WTC11 (cell line): ENCODE results near the gene TPK1. TPM values are rescaled to one million over a fixed set of nuclear protein-coding genes. Genes with fewer than 3 reads are reported as not detected.

Experiments used
- ATAC-seq: fragments of 200-7000 bp; cut with Tn5 transposase; 2 replicates; pipeline ENCODE4 v1.10.0; 2021; ENCODE audit warnings: mild to moderate bottlenecking, moderate library complexity
- CTCF ChIA-PET: fragments of 300-600 bp; sonication (Branson Sonifier 250); formaldehyde crosslinking; loops from one replicate; lab custom pipeline; 2021; ENCODE audit warnings: antibody characterized with exemption; lab: Charles Lee
- POLR2A ChIA-PET: fragments of 350-600 bp; sonication (Branson Sonifier 250); formaldehyde crosslinking; loops from one replicate; lab custom pipeline; 2021; ENCODE audit warnings: antibody characterized with exemption; lab: Charles Lee
- DNase-seq: peaks from one replicate; pipeline ENCODE4 v3.0.0; 2021; ENCODE audit warnings: low spot score
- H3K27ac Mint-ChIP-seq: 2 replicates; pipeline ENCODE4 v1.8.0; 2021; ENCODE audit warnings: mixed read lengths
- H3K27me3 Mint-ChIP-seq: 2 replicates; pipeline ENCODE4 v1.8.0; 2021; ENCODE audit warnings: low read depth, mild to moderate bottlenecking, moderate library complexity, mixed read lengths
- H3K36me3 Mint-ChIP-seq: 2 replicates; pipeline ENCODE4 v1.8.0; 2021; ENCODE audit warnings: mixed read lengths
- H3K4me1 Mint-ChIP-seq: 2 replicates; pipeline ENCODE4 v1.8.0; 2022; ENCODE audit warnings: mixed read lengths
- H3K4me3 Mint-ChIP-seq: 2 replicates; pipeline ENCODE4 v1.8.0; 2021; ENCODE audit warnings: mild to moderate bottlenecking, moderate library complexity, mixed read lengths
- H3K9me3 Mint-ChIP-seq: 2 replicates; pipeline ENCODE4 v1.8.0; 2021; ENCODE audit warnings: mixed read lengths
- ATF1 ChIP-seq: sonication (generic); formaldehyde crosslinking; IDR thresholded peaks from 2 replicates; pipeline ENCODE4 v1.8.1; 2023; ENCODE audit warnings: mild to moderate bottlenecking, moderate library complexity, missing genetic modification reagents
- CDX4 ChIP-seq: fragments of 250-450 bp; sonication (Bioruptor Pico); IDR thresholded peaks from 2 replicates; pipeline ENCODE4 v1.9.0; 2021; ENCODE audit warnings: moderate library complexity, mild to moderate bottlenecking, inconsistent platforms, borderline replicate concordance
- E2F5 ChIP-seq: sonication (generic); formaldehyde crosslinking; IDR thresholded peaks from 2 replicates; pipeline ENCODE4 v1.8.1; 2022; ENCODE audit warnings: mild to moderate bottlenecking, moderate library complexity, missing genetic modification reagents
- HMGXB4 ChIP-seq: sonication (generic); formaldehyde crosslinking; IDR thresholded peaks from 2 replicates; pipeline ENCODE4 v1.8.1; 2023; ENCODE audit warnings: mild to moderate bottlenecking, moderate library complexity, missing genetic modification reagents
- IRF1 ChIP-seq: sonication (generic); formaldehyde crosslinking; IDR thresholded peaks from 2 replicates; pipeline ENCODE4 v1.8.0; 2023; ENCODE audit warnings: missing genetic modification reagents
- IRF2 ChIP-seq: sonication (generic); formaldehyde crosslinking; IDR thresholded peaks from 2 replicates; pipeline ENCODE4 v1.8.0; 2022; ENCODE audit warnings: low read depth, missing genetic modification reagents, borderline replicate concordance
- MAX ChIP-seq: sonication (generic); formaldehyde crosslinking; IDR thresholded peaks from 2 replicates; pipeline ENCODE4 v1.8.0; 2022; ENCODE audit warnings: mild to moderate bottlenecking, missing genetic modification reagents
- NFYB ChIP-seq: sonication (generic); formaldehyde crosslinking; conservative IDR thresholded peaks from 2 replicates; pipeline ENCODE4 v1.8.0; 2022; ENCODE audit warnings: low read depth, missing genetic modification reagents
- PRDM15 ChIP-seq: sonication (generic); formaldehyde crosslinking; IDR thresholded peaks from 2 replicates; pipeline ENCODE4 v1.8.0; 2022; ENCODE audit warnings: missing genetic modification reagents
- SP1 ChIP-seq: sonication (generic); formaldehyde crosslinking; conservative IDR thresholded peaks from 2 replicates; pipeline ENCODE4 v1.8.1; 2022; ENCODE audit warnings: missing genetic modification reagents
- STAT6 ChIP-seq: sonication (generic); formaldehyde crosslinking; conservative IDR thresholded peaks from 2 replicates; pipeline ENCODE4 v1.8.1; 2023; ENCODE audit warnings: mild to moderate bottlenecking, low read depth, missing genetic modification reagents, moderate library complexity
- TEAD4 ChIP-seq: sonication (generic); formaldehyde crosslinking; IDR thresholded peaks from 2 replicates; pipeline ENCODE4 v1.8.0; 2022; ENCODE audit warnings: mild to moderate bottlenecking, missing genetic modification reagents
- USF2 ChIP-seq: sonication (generic); formaldehyde crosslinking; IDR thresholded peaks from 2 replicates; pipeline ENCODE4 v1.8.1; 2023; ENCODE audit warnings: mild to moderate bottlenecking, missing genetic modification reagents, moderate library complexity
- ZBTB21 ChIP-seq: sonication (generic); formaldehyde crosslinking; IDR thresholded peaks from 2 replicates; pipeline ENCODE4 v1.8.1; 2023; ENCODE audit warnings: mild to moderate bottlenecking, missing genetic modification reagents, borderline replicate concordance
- ZMAT4 ChIP-seq: fragments of 250-450 bp; sonication (Bioruptor Pico); IDR thresholded peaks from 2 replicates; pipeline ENCODE4 v1.9.0; 2021; ENCODE audit warnings: mild to moderate bottlenecking
- ZNF138 ChIP-seq: sonication (generic); formaldehyde crosslinking; conservative IDR thresholded peaks from 2 replicates; pipeline ENCODE4 v1.8.1; 2022; ENCODE audit warnings: mild to moderate bottlenecking, moderate library complexity, missing genetic modification reagents
- ZNF263 ChIP-seq: sonication (generic); formaldehyde crosslinking; IDR thresholded peaks from 2 replicates; pipeline ENCODE4 v1.8.1; 2022; ENCODE audit warnings: low read depth, mild to moderate bottlenecking, moderate library complexity, missing genetic modification reagents
- ZNF416 ChIP-seq: fragments of 250-450 bp; sonication (Bioruptor Pico); IDR thresholded peaks from 2 replicates; pipeline ENCODE4 v1.9.0; 2021; ENCODE audit warnings: mild to moderate bottlenecking, inconsistent platforms
- ZNF671 ChIP-seq: fragments of 250-450 bp; sonication (Bioruptor Pico); IDR thresholded peaks from 2 replicates; pipeline ENCODE4 v1.8.0; 2021; ENCODE audit warnings: mild to moderate bottlenecking
- total RNA-seq: library from RNA; stranded (reverse); gene quantifications from 3 replicates; pipeline ENCODE4 v1.2.3, GENCODE V29; 2021

The TPK1 gene
- total RNA-seq, 1 experiment from 2014 or later, result 2.7 TPM

GRCh38 chr7:144842377-144842851, 6.6 kb upstream of the TPK1 start:
- ChIA-PET POLR2A (no interaction called here), CTCF (no interaction called here)
- DNase-seq (no peak), ATAC-seq (peak; percentile 78)
- Mint-ChIP-seq H3K27me3 (no peaks in the 10 kb centered on the region; the same call in 1 of the 2 replicates), H3K4me3 (no peak overlapping the region), H3K27ac (peak overlapping the region; percentile 58), H3K9me3 (peaks cover 17% of the 10 kb centered on the region), H3K4me1 (peaks cover 5% of the 10 kb centered on the region), H3K36me3 (no peaks in the 10 kb centered on the region)
- TF ChIP-seq ZNF671 (CRISPR knock-in tag) (no peak), NFYB (CRISPR knock-in tag) (no peak), MAX (CRISPR knock-in tag) (no peak), ATF1 (no peak), ZNF263 (CRISPR knock-in tag) (no peak), STAT6 (no peak), IRF1 (no peak), ZMAT4 (CRISPR knock-in tag) (no peak), ZNF416 (CRISPR knock-in tag) (no peak), CDX4 (CRISPR knock-in tag) (no peak), SP1 (CRISPR knock-in tag) (no peak)

- Mint-ChIP-seq H3K36me3 (no peaks in the 10 kb centered on the region), H3K4me1 (peaks cover 6% of the 10 kb centered on the region), H3K27ac (peak overlapping the region; percentile 91; the same call in 1 of the 2 replicates), H3K27me3 (peaks cover 11% of the 10 kb centered on the region), H3K4me3 (peak overlapping the region; percentile 69), H3K9me3 (peaks cover 12% of the 10 kb centered on the region; the same call in 1 of the 2 replicates)
- no peak for TF ChIP-seq ZNF138 (CRISPR knock-in tag)
- no peak for TF ChIP-seq USF2 (CRISPR knock-in tag)
- no peak for TF ChIP-seq ZBTB21 (CRISPR knock-in tag)
- no peak for TF ChIP-seq NFYB (CRISPR knock-in tag)
- TF ChIP-seq SP1 (CRISPR knock-in tag), result no peak
- no peak for TF ChIP-seq IRF2 (CRISPR knock-in tag)
- no peak for TF ChIP-seq TEAD4
- no peak for TF ChIP-seq E2F5 (CRISPR knock-in tag)
- no peak for TF ChIP-seq PRDM15 (CRISPR knock-in tag)
- TF ChIP-seq HMGXB4 (CRISPR knock-in tag), result no peak
- POLR2A ChIA-PET, result interaction anchor here (0.6 kb wide), 1 partner anchor 205 kb away, joined by 3 read pairs; no protein-coding TSS in a partner anchor
- no peak for ATAC-seq
- CTCF ChIA-PET, result no interaction called here
- no peak for DNase-seq
These were observed 641 bp upstream of the TPK1 start for GRCh38 chr7:144836545-144836842.
